Adrenal gland (tissue), 5 donors: ENCODE data around the gene RUFY2.

Experiments used
- CTCF ChIP-seq, 6 experiments: fragments of 450-650 bp in 4 of 6; fragments of 200-600 bp in 2 of 6; sonication (generic) in 1 of 6; IDR thresholded peaks; 1 replicate in 5 of 6; 2 replicates in 1 of 6; pipeline versions ENCODE4 v1.5.1 to v1.8.0; 2016 to 2021; ENCODE audit warnings: antibody characterized with exemption in 6 of 6, mild to moderate bottlenecking in 2 of 6, moderate library complexity in 1 of 6
- POLR2A ChIP-seq, 2 donors: fragments of 450-650 bp; IDR thresholded peaks; one replicate each; pipeline ENCODE4 v1.6.1; 2017; ENCODE audit warnings: antibody characterized with exemption in 2 of 2, mild to moderate bottlenecking in 2 of 2, moderate library complexity in 1 of 2
- donor health status: DM: no; HTN: no; CAD: no.

- TF ChIP-seq CTCF (IDR thresholded peaks at IDR 0.05) (no peak), POLR2A (IDR thresholded peaks at IDR 0.05) (no peak)
These were observed 104.6 kb downstream of the RUFY2 start for GRCh38 chr10:68302503-68302823.
